ENCODE data around the gene SLC9B1.
"Not testable (repeated sequence)": the region's sequence is repeated elsewhere in the genome, so short reads cannot be mapped to it uniquely, and the experiment has no call there.

SLC9B1 gene

GRCh38 chr4:103011378-103012025 is 8.0 kb downstream of the SLC9B1 start:
- DNase-seq (ENCODE audit: low spot score): no peak

DNA sequence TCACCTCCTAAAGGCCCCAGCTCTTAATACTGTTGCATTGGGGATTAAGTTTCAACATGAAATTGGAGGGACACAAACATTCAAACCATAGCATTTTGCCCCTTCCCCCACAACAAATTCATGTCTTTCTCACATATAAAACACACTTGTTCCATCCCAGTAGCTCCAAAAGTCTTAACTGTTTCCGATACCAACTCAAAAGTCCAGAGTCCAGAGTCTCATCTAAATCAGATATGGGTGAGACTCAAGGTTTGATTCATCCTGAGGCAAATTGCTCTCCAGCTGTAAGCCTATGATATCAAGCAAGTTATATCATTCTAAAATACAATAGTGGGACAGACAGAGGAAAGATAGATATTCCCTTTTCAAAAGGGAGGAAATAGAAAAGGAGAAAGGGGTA is 8.7 kb downstream of the SLC9B1 start:
- DNase-seq (ENCODE audit: low spot score): no peak

DNA sequence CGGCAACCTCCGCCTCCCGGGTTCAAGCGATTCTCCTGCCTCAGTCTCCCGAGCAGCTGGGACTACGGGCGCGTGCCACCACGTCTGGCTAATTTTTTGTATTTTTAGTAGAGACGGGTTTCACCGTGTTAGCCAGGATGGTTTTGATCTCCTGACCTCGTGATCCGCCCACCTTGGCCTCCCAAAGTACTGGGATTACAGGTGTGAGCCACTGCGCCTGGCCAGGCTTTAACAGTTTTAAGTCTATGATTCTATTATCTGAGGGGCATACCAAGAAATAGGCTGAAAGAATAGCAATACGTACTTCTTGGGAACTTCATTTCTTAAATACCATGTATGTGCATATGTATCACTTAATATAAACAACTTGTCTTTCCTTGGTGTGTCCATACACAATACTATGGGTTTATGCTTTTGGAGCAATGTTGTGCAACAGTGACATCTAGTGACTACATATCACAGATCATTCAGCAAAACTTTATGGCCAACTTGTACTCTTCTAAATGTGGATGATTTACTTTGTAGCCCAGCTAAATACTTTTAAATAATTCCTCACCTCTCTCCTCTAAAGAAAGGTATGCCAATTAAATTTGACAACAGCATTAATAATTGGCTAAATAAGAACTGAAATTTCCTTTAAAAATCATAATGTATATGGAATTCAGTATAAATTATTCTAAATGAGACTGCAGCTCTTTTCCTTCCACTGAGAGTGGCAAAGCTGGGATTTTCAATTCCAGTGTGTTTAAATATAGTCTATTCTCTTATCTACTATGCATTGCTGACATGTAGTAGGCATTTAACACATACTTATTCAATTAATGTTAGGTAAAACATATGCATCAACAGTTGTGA is 10.4 kb downstream of the SLC9B1 start:
- DNase-seq (ENCODE audit: low spot score): peak; percentile 83

DNA sequence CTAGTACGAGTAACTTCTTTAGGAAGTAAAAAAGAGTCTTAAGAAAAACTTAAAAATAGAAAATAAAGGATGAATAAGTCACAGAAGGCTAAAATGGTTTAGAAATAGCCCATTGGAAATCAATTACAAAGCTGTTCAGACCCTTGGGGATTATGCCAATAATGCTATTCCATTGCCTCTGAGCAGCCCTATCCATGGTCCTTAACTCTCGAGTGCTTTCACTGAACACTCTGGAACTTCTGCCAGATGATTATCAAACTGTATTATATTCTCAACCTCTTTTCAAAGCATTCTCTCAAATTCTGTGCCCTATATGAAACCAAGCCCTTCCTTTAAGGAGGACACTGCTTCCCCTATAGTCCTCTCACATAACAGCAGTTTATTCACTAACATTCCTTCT is 17.0 kb downstream of the SLC9B1 start:
- DNase-seq (ENCODE audit: low spot score): no peak

DNA sequence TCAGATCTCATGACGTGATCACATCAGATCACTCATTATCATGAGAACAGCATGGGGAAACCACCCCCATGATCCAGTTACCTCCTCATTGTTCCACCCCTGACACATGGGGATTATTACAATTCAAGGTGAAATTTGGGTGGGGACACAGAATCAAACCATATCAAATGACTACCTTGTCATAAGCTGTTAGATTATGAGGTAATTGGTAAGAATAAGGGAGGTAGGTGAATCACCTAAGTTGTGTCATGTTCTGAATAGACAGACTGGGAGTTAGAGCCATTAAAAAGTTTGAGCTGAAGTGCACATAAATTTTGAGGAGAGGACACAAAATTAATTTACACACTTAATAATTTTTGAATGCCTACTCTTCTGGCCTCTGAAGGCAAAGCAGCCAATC is 24.7 kb downstream of the SLC9B1 start:
- DNase-seq (ENCODE audit: low spot score): no peak

- DNase-seq (ENCODE audit: low spot score): not testable (repeated sequence)
Observed at GRCh38 chr4:102993985-102994384, 25.5 kb downstream of the SLC9B1 start.

- DNase-seq (ENCODE audit: low spot score): no peak
Observed at GRCh38 chr4:102988429-102989020, 31.0 kb downstream of the SLC9B1 start.

DNA sequence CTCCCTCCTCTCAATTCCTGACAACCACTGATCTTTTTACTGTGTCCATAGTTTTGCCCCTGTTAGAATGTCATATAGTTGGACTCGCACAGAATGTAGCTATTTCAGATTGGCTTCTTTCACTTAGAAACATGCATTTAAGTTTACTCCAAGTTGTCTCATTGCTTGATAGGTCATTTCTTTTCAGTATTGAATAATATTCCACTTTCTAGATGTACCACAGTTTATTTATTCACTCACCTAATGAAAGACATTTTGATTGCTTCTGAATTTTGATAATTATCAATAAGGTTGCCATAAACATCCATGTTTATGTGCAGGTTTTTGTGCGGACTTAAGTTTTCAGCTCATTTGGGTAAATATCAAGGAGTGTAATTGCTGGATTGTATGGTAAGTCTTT is 38.5 kb downstream of the SLC9B1 start:
- no peak for DNase-seq (ENCODE audit: low spot score)

DNA sequence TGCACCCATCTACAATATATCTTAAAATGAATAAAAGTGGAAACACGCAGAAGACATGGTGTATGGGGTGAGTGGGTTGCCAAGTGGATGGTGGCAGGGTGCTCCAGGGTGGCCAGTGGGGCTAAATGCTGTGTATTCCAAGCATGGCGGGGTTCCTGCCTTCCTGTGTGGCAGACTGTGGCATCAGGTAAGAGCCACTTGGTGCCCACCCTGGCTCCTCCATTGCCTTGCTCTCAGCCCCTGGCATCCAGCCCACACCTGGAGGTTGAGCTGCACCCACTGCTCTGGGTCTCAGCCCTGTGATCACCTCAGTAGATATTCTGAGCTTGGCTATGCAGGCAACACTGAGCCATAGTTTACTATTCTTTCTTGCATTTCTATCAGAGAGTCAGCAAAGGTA is 57.7 kb downstream of the SLC9B1 start:
- DNase-seq (ENCODE audit: low spot score): not testable (repeated sequence)

GRCh38 chr4:102959496-102959895 is 60.0 kb downstream of the SLC9B1 start:
- DNase-seq (ENCODE audit: low spot score): no peak

DNA sequence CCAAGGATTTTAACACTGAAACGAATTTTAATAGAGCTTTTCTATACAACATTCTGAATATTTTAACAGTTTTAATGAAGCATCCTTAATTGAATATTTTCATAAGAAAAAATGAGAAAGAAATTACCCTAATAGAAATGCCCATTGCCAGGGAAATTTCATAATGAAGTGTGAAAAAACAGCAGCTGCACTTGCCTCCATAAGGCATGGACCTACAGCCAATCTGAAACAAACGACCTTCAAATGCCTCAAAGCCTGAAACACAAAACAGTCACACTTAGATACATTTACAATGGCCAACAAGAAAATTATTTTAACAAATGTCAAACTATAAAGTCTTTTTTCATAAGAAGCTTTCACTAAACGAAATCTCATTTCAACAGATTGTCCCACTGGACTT is 74.4 kb downstream of the SLC9B1 start:
- DNase-seq (ENCODE audit: low spot score): no peak

DNA sequence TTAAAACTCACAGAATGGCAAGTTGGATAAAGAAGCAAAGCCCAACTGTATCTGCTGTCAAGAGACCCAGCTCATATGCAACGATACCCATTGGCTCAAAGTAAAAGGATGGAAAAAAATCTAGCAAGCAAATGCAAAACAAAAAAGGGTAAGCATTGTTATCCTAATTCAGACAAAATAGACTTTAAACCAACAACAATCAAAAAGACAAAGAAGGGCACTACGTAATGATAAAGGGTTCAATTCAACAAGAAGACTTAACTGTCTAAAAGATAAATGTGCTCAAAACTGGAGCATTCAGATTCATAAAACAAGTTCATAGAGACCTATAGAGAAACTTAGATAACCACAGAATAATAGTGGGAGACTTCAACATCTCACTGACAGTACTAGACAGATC is 81.4 kb downstream of the SLC9B1 start:
- not testable (repeated sequence) for DNase-seq (ENCODE audit: low spot score)

- no peak for DNase-seq (ENCODE audit: low spot score)
Observed at GRCh38 chr4:102935716-102936115, 83.8 kb downstream of the SLC9B1 start.

GRCh38 chr4:102919697-102920096 is 99.8 kb downstream of the SLC9B1 start:
- not testable (repeated sequence) for DNase-seq (ENCODE audit: low spot score)

DNA sequence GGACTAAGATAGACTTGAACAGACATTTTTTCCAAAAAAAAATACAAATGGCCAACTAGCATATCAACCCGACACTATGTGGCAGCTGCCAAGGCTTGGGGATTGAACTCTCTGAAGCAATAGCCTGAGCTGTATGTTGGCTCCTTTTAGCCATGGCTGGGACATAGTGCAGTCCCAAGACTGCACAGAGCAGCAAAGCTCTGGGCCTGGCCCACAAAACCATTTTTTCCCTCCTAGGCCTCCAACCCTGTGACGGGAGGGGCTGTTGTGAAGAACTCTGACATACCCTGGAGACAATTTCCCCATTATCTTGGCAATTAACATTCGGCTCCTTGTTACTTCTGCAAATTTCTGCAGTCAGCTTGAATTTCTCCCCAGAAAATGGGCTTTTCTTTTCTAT is 100.6 kb downstream of the SLC9B1 start:
- DNase-seq (ENCODE audit: low spot score): no peak

- no peak for DNase-seq (ENCODE audit: low spot score)
Observed at GRCh38 chr4:102901804-102902203, 117.7 kb downstream of the SLC9B1 start.

- DNase-seq (ENCODE audit: low spot score): not testable (repeated sequence)
Observed at GRCh38 chr4:102897610-102898009, 121.9 kb downstream of the SLC9B1 start.

- not testable (repeated sequence) for DNase-seq (ENCODE audit: low spot score)
Observed at GRCh38 chr4:102896547-102896946, 123.0 kb downstream of the SLC9B1 start.

- not testable (repeated sequence) for DNase-seq (ENCODE audit: low spot score)
Observed at GRCh38 chr4:102889866-102890265, 129.6 kb downstream of the SLC9B1 start.

DNA sequence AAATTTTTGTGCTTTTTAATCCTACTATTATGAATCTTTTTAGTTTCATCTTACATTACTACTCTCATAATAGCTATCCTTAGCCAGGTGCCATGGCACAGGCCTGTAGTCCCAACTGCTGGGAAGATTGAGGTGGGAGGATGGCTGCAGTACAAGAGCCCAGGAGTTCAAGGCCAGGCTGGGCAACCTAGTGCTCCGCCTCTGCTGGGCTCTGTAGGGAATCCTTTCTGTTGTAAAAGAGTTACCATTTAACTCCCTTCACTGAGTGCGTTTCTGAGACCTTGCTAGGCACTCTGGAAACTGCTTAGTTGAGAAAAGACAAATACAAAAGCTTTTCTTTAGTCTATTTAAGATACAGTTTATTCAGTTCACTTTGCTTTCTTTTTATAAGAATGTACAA is 130.9 kb downstream of the SLC9B1 start:
- not testable (repeated sequence) for DNase-seq (ENCODE audit: low spot score)

- no peak for DNase-seq (ENCODE audit: low spot score)
Observed at GRCh38 chr4:102883278-102883677, 136.2 kb downstream of the SLC9B1 start.

DNA sequence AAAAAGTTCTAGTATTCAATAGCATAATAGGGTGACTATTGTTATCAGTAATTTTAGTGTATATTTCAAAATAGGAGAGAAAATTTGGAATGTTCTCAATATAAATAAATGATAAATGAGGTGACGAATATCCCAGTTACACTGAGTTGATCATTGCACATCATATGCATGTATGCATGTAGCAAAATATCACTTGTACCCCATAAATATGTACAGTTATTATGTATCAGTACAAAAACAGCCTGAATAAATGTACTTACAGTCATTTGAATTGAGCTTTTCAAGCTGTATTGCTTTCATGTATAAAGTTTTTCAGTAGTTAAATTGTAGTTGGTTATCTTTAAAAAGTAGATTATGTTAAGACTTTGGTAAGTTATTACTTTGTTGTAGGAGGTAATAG is 138.2 kb downstream of the SLC9B1 start:
- DNase-seq (ENCODE audit: low spot score): no peak

DNA sequence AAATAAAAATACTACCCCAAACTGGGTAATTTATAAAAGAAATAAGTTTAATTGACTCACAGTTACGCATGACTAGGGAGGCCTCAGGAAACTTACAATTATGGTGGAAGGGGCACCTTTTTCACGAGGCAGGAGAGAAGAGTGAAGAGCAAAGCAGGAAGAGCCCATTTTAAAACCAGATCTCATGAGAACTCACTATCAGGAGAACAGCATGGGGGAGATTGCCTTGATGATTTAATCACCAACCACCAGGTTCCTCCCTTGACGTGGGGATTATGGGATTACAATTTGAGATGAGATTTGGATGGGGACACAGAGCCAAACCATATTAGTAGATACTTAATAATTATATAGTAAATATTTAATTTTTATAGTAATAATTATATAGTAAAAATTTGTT is 140.6 kb downstream of the SLC9B1 start:
- no peak for DNase-seq (ENCODE audit: low spot score)
